Right renal pelvis (tissue), 4 donors: ENCODE data around the gene CPNE7. TPM values are rescaled to one million over a fixed set of nuclear protein-coding genes. Genes with fewer than 3 reads are reported as not detected.

Source experiments
- DNase-seq, 4 donors: peaks; one replicate each; pipeline ENCODE4 v3.0.0-alpha.2; 2013; ENCODE audit warnings: low read depth in 4 of 4, low spot score in 3 of 4, missing footprints in 1 of 4
- polyA plus RNA-seq, 4 donors: library from polyadenylated mRNA; unstranded; fragments of 120-200 nt; gene quantifications; one replicate each; pipeline ENCODE4 v1.2.1, GENCODE V29; 2013; ENCODE audit not compliant: insufficient read length in 4 of 4

Gene CPNE7
- polyA plus RNA-seq: 1 to 10 TPM; 2.8 to 4.1 (median 2.9) TPM

GRCh38 chr16:89575247-89576152 lies at the start of gene CPNE7:
Gene CPNE7, plus strand, starts transcription at chr16:89575758. Its CDS starts 140 bp downstream, at chr16:89575898.
- DNase-seq: no peak

DNA sequence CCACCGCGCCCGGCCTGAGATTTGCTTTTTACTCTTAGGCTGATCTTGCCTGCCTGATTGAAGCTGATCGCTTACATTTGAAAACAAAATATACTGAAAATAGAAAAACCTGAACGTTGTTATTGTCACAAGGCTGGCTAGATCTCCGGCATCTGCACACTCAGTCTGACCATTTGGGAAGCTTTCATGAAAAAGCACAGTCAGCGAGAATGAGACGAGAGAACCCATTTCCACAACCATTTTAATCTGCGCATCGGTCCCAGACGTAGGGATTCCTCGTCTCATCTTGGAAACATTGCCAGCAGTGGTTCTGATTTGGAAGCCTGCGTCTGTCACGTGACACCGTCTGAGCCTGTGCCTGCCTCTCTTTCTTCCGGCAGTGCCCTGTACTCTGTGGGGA lies 46.5 kb upstream of the CPNE7 start:
- no peak for DNase-seq

- DNase-seq: no peak
These were observed 44.9 kb upstream of the CPNE7 start for GRCh38 chr16:89530401-89531381.

DNA sequence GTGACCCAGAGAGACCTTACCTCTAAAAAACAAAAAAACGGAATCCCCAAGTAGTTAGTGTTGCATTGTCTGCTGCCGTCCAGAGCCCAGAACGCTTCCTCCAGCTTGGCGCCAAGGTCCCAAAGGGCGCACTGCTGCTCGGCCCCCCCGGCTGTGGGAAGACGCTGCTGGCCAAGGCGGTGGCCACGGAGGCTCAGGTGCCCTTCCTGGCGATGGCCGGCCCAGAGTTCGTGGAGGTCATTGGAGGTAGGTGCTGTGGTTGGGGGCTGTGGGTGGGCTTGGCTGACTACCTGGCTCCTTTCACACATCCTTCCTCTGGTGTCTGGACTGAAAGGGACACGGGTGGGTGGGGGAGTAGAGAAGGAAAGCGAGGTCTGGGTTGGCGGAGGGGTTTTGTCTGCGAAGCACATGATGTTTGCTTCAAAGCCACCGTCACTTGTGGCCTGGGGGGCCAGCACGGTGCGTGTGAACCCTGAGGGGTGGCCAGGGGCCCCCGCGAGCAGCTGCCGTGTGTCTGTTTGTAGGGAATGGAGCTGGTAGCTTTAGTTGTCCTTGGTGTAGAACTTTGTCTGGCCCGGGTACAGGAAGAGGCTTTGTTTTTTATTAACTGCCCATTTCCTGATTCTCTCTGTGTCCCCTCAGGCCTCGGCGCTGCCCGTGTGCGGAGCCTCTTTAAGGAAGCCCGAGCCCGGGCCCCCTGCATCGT lies 43.6 kb upstream of the CPNE7 start:
- DNase-seq: no peak

- DNase-seq: no peak
These were observed 41.3 kb upstream of the CPNE7 start for GRCh38 chr16:89534252-89534756.

- DNase-seq: no peak
These were observed 39.2 kb upstream of the CPNE7 start for GRCh38 chr16:89536371-89536770.

DNA sequence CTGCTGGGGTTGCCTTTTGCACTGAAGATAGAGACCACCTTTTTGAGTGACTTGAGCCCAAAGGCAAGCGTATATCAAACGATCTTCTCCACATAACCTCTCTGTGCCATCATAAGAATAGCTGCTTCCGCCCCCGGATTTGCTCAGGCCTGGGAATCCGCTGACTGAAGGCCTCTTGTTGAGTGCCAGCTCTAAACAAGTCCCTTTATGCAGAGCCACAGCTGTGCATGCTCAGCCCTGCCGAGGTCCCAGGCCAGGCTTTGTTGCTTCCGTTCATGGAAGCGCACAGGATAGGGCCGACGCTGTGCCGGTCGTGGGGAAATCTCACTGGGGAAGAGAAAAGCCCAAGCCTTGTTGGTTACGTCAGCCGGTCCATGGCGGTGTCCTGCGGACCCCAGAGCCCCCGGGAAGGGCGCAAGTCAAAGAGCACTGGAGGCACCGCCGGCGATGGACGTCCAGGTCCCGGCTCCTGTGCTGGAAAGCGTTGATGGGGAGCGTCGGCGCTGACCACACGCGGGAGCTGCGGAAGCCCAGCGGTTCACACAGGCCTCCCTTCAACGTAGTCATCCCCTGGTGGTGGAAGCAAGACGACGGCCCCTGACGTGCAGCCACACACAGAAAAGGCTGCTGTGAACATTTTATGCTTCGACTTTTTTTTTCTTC lies 38.5 kb upstream of the CPNE7 start:
- no peak for DNase-seq

DNA sequence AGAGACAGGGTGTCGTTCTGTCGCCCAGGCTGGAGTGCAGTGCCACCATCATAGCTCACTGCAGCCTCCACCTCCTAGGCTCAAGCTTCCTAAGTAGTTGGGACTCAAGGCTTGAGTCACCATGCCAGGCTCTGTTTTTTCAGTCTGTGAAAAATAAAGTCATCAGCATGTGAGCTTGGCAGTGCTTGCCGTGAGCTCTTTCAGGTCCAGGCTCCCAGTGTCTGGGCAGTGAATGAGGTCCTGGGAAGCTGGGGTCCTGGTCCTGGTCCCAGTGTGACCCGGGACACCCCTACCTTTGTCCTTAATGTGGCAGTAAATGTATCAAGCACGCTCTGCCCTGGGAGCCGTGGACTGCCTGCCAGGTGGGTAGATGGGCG lies 38.0 kb upstream of the CPNE7 start:
- no peak for DNase-seq

GRCh38 chr16:89538286-89538685 lies 37.3 kb upstream of the CPNE7 start:
- no peak for DNase-seq

- DNase-seq: no peak
These were observed 35.0 kb upstream of the CPNE7 start for GRCh38 chr16:89540557-89540956.

DNA sequence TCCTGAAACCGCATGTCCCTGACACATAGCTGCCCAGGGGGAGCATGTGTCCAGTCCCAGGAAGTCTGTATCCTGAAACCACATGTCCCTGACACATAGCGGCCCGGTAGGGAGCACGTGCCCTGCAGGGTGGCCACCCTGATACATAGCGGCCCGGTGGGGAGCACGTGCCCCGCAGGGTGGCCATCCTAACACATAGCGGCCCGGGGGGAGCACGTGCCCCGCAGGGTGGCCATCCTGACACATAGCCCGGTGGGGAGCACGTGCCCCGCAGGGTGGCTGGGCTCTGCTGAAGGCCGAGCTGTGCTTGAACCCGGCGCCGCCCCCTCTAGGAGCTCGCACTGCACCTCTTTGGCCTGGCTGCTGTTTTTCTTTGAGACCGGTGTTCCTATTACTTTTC lies 33.8 kb upstream of the CPNE7 start:
- DNase-seq: no peak

DNA sequence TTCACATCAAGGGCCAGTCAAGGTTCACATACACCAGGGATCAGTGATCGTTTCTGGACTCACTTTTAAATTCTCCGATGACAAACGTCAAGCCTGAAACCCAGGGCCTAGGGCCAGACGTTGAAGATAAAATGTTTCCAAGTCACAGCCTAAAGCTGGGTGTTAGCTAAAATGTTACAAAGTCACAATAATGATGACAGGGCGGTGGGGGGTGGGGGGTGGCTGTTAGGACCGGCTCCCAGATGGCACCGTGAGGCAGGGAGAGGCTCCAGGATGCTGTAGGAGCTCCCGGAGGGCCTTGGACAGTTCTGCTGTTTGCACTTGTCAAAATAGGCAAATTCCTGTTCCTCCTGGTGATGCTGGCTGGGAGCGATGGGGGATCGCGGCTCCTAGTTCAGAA lies 31.4 kb upstream of the CPNE7 start:
- no peak for DNase-seq

GRCh38 chr16:89544713-89545043 lies 30.9 kb upstream of the CPNE7 start:
- DNase-seq: no peak

DNA sequence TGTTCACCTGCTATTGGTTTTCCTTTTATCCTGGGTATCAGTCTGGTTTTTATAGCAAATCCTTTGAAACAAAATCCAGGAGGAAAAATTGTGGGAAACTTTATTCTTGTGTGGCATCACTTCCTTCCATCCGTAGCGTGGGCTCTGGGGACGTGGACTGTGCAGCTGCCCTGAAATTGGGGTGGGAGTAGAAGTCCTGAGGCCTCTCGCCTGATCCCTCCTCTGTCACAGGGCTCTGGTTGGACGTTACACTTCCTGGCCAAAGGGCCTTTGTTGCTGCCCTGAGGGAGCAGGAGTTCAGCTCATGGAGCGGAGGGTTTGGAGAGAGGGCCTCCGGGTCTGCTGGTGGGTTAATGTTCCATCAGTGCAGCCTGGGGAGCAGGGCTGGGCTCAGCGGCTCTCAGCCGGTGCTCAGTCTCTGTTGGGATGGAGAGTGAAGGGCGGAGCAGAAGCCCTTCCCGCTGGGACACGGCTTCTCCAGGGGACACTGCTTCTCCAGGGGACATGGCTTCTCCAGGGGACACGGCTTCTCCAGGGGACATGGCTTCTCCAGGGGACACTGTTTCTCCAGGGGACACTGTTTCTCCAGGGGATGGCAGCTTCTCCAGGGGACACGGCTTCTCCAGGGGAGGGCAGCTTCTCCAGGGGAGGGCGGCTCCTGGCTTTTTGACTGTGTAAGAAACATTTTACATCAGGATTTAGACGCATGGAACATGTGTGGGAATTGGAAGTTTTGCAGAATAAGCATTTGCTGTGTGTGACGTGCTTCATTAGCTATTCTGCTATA lies 30.3 kb upstream of the CPNE7 start:
- no peak for DNase-seq

GRCh38 chr16:89545831-89546574 lies 29.6 kb upstream of the CPNE7 start:
- DNase-seq: no peak

DNA sequence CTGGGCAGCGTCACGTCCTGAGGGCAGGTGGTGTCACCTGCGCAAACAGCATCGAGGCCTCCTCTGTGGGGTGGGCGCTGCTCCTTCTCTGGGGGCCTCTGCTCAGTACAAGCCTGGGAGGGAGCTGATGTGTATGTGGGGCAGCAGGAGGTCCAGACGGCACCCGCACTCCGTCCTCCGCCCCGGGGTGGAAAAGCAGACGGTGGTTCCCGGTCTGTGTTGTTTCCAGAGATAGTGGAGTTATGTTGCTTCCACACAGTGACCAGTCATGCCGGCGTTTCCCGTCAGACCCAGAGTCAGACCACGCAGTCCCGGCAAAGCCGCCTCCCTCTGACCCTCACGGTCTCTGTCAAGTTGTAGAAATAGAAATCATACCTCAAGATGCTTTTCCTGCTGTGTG lies 28.8 kb upstream of the CPNE7 start:
- no peak for DNase-seq

DNA sequence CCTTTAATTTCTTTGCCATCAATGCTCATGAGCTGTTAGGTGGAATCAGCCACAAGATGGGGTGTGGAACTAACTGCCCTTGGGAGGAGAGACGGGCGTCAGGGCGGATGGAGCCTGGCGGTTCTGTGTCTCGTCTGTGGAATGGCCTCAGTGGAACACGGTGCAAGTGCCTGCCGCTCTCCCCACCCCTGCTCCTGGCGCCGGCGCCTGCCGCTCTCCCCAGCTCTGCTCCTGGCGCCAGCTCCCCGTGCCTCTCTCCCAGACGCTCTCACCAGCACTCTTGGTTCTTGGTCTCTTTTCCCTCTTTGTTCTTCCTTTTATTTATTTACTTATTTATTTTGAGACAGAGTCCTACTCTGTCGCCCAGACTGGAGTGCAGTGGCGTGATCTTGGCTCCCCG lies 28.3 kb upstream of the CPNE7 start:
- no peak for DNase-seq

DNA sequence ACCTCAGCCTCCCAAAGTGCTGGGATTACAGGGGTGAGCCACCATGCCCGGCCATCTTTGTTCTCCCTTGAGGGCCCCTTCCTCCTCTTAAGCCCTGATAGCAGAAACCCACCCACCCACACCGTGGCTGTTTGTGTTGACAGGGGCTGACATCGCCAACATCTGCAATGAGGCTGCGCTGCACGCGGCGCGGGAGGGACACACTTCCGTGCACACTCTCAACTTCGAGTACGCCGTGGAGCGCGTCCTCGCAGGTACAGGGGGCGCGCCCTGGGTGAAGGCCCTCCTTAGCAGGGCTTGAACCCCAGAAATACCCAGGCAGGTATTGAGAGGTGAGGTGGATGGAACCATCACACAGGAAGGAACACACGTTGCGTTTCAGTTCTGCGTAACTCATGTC lies 27.7 kb upstream of the CPNE7 start:
- DNase-seq: no peak
